ENCODE data around the gene SLC26A1.

Gene SLC26A1

GRCh38 chr4:954211-955020 lies 38.8 kb downstream of the SLC26A1 start:
- H3K18ac ChIP-seq (ENCODE audit: low read length) = no peak overlapping the region
- no CpG with 5 or more reads among the region's 17 CpGs for WGBS (ENCODE audit: extremely low coverage, insufficient coverage, insufficient read length)

GRCh38 chr4:953574-953915 lies 39.7 kb downstream of the SLC26A1 start:
- Histone ChIP-seq H3K4me1 (ENCODE audit: control insufficient read depth in 1 of 2, insufficient read depth in 2 of 2, low read length in 2 of 2) (peaks cover 3 to 5% of the 10 kb centered on the region in 2 experiments), H3K9me3 (ENCODE audit: insufficient read depth, low read depth, low read length) (no peaks in the 10 kb centered on the region), H3K36me3 (ENCODE audit: control insufficient read depth in 1 of 2, insufficient read depth in 2 of 2, low read length in 2 of 2) (peaks cover 6 to 9% of the 10 kb centered on the region in 2 experiments), H3K23ac (ENCODE audit: low read length) (no peak overlapping the region), H3K27ac (ENCODE audit: low read depth, low read length) (no peak overlapping the region), H3K27me3 (ENCODE audit: insufficient read depth, low read length) (no peaks in the 10 kb centered on the region), H2AK5ac (ENCODE audit: low read length) (no peak overlapping the region), H2BK12ac (ENCODE audit: low read length) (no peak overlapping the region), H2BK120ac (ENCODE audit: insufficient read depth, low read length, poor library complexity) (no peak overlapping the region), H3K9ac (ENCODE audit: low read length) (no peak overlapping the region), H3K14ac (ENCODE audit: low read length) (no peak overlapping the region), H3K4ac (ENCODE audit: low read depth, low read length) (no peak overlapping the region), H2BK5ac (ENCODE audit: low read depth, low read length, poor library complexity) (no peak overlapping the region), H4K91ac (ENCODE audit: low read depth, low read length) (no peak overlapping the region), H3K79me2 (ENCODE audit: control insufficient read depth, insufficient read depth, low read length, poor library complexity) (no peaks in the 10 kb centered on the region), H3K79me1 (ENCODE audit: low read length) (no peaks in the 10 kb centered on the region), H3K4me2 (ENCODE audit: low read length) (no peak overlapping the region), H4K12ac (ENCODE audit: low read depth, low read length) (no peak overlapping the region), H4K8ac (ENCODE audit: low read depth, low read length) (no peak overlapping the region), H3K18ac (ENCODE audit: low read length) (no peak overlapping the region), H3K4me3 (ENCODE audit: low read depth, low read length) (no peak overlapping the region), H2AFZ (ENCODE audit: insufficient read depth, low read length, poor library complexity) (no peak overlapping the region)
- WGBS (ENCODE audit: extremely low coverage, insufficient coverage, insufficient read length) = no CpG with 5 or more reads among the region's 13 CpGs
- DNase-seq = no peak

More at GRCh38 chr4:954211-955020, 38.8 kb downstream of the SLC26A1 start:
- H2AK5ac ChIP-seq (ENCODE audit: low read length) = no peak overlapping the region
- H4K12ac ChIP-seq (ENCODE audit: low read depth, low read length) = no peak overlapping the region
- no peak overlapping the region for H3K14ac ChIP-seq (ENCODE audit: low read length)
- peaks cover 6 to 9% of the 10 kb centered on the region in 2 experiments for H3K36me3 ChIP-seq (ENCODE audit: control insufficient read depth in 1 of 2, insufficient read depth in 2 of 2, low read length in 2 of 2)
- no peak overlapping the region for H2BK5ac ChIP-seq (ENCODE audit: low read depth, low read length, poor library complexity)
- no peaks in the 10 kb centered on the region for H3K79me2 ChIP-seq (ENCODE audit: control insufficient read depth, insufficient read depth, low read length, poor library complexity)
- no peak overlapping the region for H2BK120ac ChIP-seq (ENCODE audit: insufficient read depth, low read length, poor library complexity)
- no peaks in the 10 kb centered on the region for H3K79me1 ChIP-seq (ENCODE audit: low read length)
- no peak overlapping the region for H3K4me3 ChIP-seq (ENCODE audit: low read depth, low read length)
- H3K4me1 ChIP-seq (ENCODE audit: control insufficient read depth in 1 of 2, insufficient read depth in 2 of 2, low read length in 2 of 2) = peaks cover 3 to 5% of the 10 kb centered on the region in 2 experiments
- no peak overlapping the region for H3K23ac ChIP-seq (ENCODE audit: low read length)
- H3K27ac ChIP-seq (ENCODE audit: low read depth, low read length) = no peak overlapping the region
- H3K27me3 ChIP-seq (ENCODE audit: insufficient read depth, low read length) = no peaks in the 10 kb centered on the region
- H3K4me2 ChIP-seq (ENCODE audit: low read length) = no peak overlapping the region
- H4K8ac ChIP-seq (ENCODE audit: low read depth, low read length) = no peak overlapping the region
- no peak overlapping the region for H2BK12ac ChIP-seq (ENCODE audit: low read length)
- no peak overlapping the region for H4K91ac ChIP-seq (ENCODE audit: low read depth, low read length)
- H3K4ac ChIP-seq (ENCODE audit: low read depth, low read length) = no peak overlapping the region
- DNase-seq = no peak
- no peaks in the 10 kb centered on the region for H3K9me3 ChIP-seq (ENCODE audit: insufficient read depth, low read depth, low read length)
- no peak overlapping the region for H3K9ac ChIP-seq (ENCODE audit: low read length)
- H2AFZ ChIP-seq (ENCODE audit: insufficient read depth, low read length, poor library complexity) = no peak overlapping the region

- H4K91ac ChIP-seq (ENCODE audit: low read depth, low read length) = no peak overlapping the region
- no peak overlapping the region for H2AK5ac ChIP-seq (ENCODE audit: low read length)
- no peaks in the 10 kb centered on the region for H3K79me1 ChIP-seq (ENCODE audit: low read length)
- no peaks in the 10 kb centered on the region for H3K79me2 ChIP-seq (ENCODE audit: control insufficient read depth, insufficient read depth, low read length, poor library complexity)
- no peak overlapping the region for H3K23ac ChIP-seq (ENCODE audit: low read length)
- no peak overlapping the region for H3K4me2 ChIP-seq (ENCODE audit: low read length)
- H3K9me3 ChIP-seq (ENCODE audit: insufficient read depth, low read depth, low read length) = no peaks in the 10 kb centered on the region
- H3K36me3 ChIP-seq (ENCODE audit: control insufficient read depth in 1 of 2, insufficient read depth in 2 of 2, low read length in 2 of 2) = peaks cover 3 to 9% of the 10 kb centered on the region in 2 experiments
- no peak overlapping the region for H2BK5ac ChIP-seq (ENCODE audit: low read depth, low read length, poor library complexity)
- H3K4me3 ChIP-seq (ENCODE audit: low read depth, low read length) = no peak overlapping the region
- no peak overlapping the region for H2BK12ac ChIP-seq (ENCODE audit: low read length)
- no peaks in the 10 kb centered on the region for H3K27me3 ChIP-seq (ENCODE audit: insufficient read depth, low read length)
- WGBS (ENCODE audit: extremely low coverage, insufficient coverage, insufficient read length) = no CpG with 5 or more reads among the region's 28 CpGs
- H3K4me1 ChIP-seq (ENCODE audit: control insufficient read depth in 1 of 2, insufficient read depth in 2 of 2, low read length in 2 of 2) = peaks cover 3 to 5% of the 10 kb centered on the region in 2 experiments
- no peak overlapping the region for H2AFZ ChIP-seq (ENCODE audit: insufficient read depth, low read length, poor library complexity)
- H4K8ac ChIP-seq (ENCODE audit: low read depth, low read length) = no peak overlapping the region
- no peak overlapping the region for H3K14ac ChIP-seq (ENCODE audit: low read length)
- H3K9ac ChIP-seq (ENCODE audit: low read length) = no peak overlapping the region
- no peak overlapping the region for H2BK120ac ChIP-seq (ENCODE audit: insufficient read depth, low read length, poor library complexity)
- no peak overlapping the region for H3K4ac ChIP-seq (ENCODE audit: low read depth, low read length)
- H3K18ac ChIP-seq (ENCODE audit: low read length) = no peak overlapping the region
- DNase-seq = no peak
- no peak overlapping the region for H3K27ac ChIP-seq (ENCODE audit: low read depth, low read length)
- no peak overlapping the region for H4K12ac ChIP-seq (ENCODE audit: low read depth, low read length)
These were observed 40.2 kb downstream of the SLC26A1 start for GRCh38 chr4:952881-953573.

- no peak for DNase-seq
- H3K4me2 ChIP-seq (ENCODE audit: low read length) = no peak overlapping the region
- WGBS (ENCODE audit: extremely low coverage, insufficient coverage, insufficient read length) = no CpG with 5 or more reads among the region's 23 CpGs
- H3K9me3 ChIP-seq (ENCODE audit: insufficient read depth, low read depth, low read length) = no peaks in the 10 kb centered on the region
- H3K36me3 ChIP-seq (ENCODE audit: control insufficient read depth in 1 of 2, insufficient read depth in 2 of 2, low read length in 2 of 2) = peaks cover 0 to 9% of the 10 kb centered on the region in 2 experiments
- H3K18ac ChIP-seq (ENCODE audit: low read length) = no peak overlapping the region
- no peak overlapping the region for H2AK5ac ChIP-seq (ENCODE audit: low read length)
- H4K12ac ChIP-seq (ENCODE audit: low read depth, low read length) = no peak overlapping the region
- no peak overlapping the region for H4K91ac ChIP-seq (ENCODE audit: low read depth, low read length)
- H3K9ac ChIP-seq (ENCODE audit: low read length) = no peak overlapping the region
- no peak overlapping the region for H2BK5ac ChIP-seq (ENCODE audit: low read depth, low read length, poor library complexity)
- no peaks in the 10 kb centered on the region for H3K27me3 ChIP-seq (ENCODE audit: insufficient read depth, low read length)
- H3K4me3 ChIP-seq (ENCODE audit: low read depth, low read length) = no peak overlapping the region
- no peaks in the 10 kb centered on the region for H3K79me1 ChIP-seq (ENCODE audit: low read length)
- no peak overlapping the region for H2BK12ac ChIP-seq (ENCODE audit: low read length)
- no peak overlapping the region for H3K14ac ChIP-seq (ENCODE audit: low read length)
- no peaks in the 10 kb centered on the region for H3K79me2 ChIP-seq (ENCODE audit: control insufficient read depth, insufficient read depth, low read length, poor library complexity)
- peaks cover 3 to 9% of the 10 kb centered on the region in 2 experiments for H3K4me1 ChIP-seq (ENCODE audit: control insufficient read depth in 1 of 2, insufficient read depth in 2 of 2, low read length in 2 of 2)
- H2BK120ac ChIP-seq (ENCODE audit: insufficient read depth, low read length, poor library complexity) = no peak overlapping the region
- no peak overlapping the region for H2AFZ ChIP-seq (ENCODE audit: insufficient read depth, low read length, poor library complexity)
- no peak overlapping the region for H3K27ac ChIP-seq (ENCODE audit: low read depth, low read length)
- no peak overlapping the region for H3K4ac ChIP-seq (ENCODE audit: low read depth, low read length)
- H3K23ac ChIP-seq (ENCODE audit: low read length) = no peak overlapping the region
- H4K8ac ChIP-seq (ENCODE audit: low read depth, low read length) = no peak overlapping the region
These were observed 41.4 kb downstream of the SLC26A1 start for GRCh38 chr4:951594-952468.
